ENCODE measurements around the gene SRC.

The SRC gene

GRCh38 chr20:37361336-37361735 is 15.4 kb downstream of the SRC start:
- Histone ChIP-seq H3K36me3 (peaks cover 27% of the 10 kb centered on the region), H3K27ac (no peak overlapping the region), H3K4me3 (ENCODE audit: low read depth, low read length) (no peak overlapping the region), H3K9me3 (ENCODE audit: severe bottlenecking) (no peaks in the 10 kb centered on the region), H3K27me3 (ENCODE audit: insufficient read depth, low read depth, severe bottlenecking) (no peaks in the 10 kb centered on the region)
- no peak for DNase-seq
- no peak for TF ChIP-seq CTCF (IDR thresholded peaks at IDR 0.05; ENCODE audit: low read depth, low read length)

- Histone ChIP-seq H3K4me3 (ENCODE audit: low read depth, low read length) (no peak overlapping the region), H3K36me3 (peaks cover 34% of the 10 kb centered on the region)
- TF ChIP-seq CTCF (IDR thresholded peaks at IDR 0.05; ENCODE audit: low read depth, low read length): no peak
These were observed 16.4 kb downstream of the SRC start for GRCh38 chr20:37362231-37362792.

GRCh38 chr20:37362821-37363220 is 16.9 kb downstream of the SRC start:
- Histone ChIP-seq H3K27ac (no peak overlapping the region), H3K27me3 (ENCODE audit: insufficient read depth, low read depth, severe bottlenecking) (no peaks in the 10 kb centered on the region), H3K9me3 (ENCODE audit: severe bottlenecking) (no peaks in the 10 kb centered on the region), H3K4me3 (ENCODE audit: low read depth, low read length) (no peak overlapping the region), H3K36me3 (peaks cover 39% of the 10 kb centered on the region)
- no peak for TF ChIP-seq CTCF (IDR thresholded peaks at IDR 0.05; ENCODE audit: low read depth, low read length)
- no peak for DNase-seq

More at GRCh38 chr20:37362231-37362792, 16.4 kb downstream of the SRC start:
- no peak overlapping the region for H3K27ac ChIP-seq
- no peaks in the 10 kb centered on the region for H3K27me3 ChIP-seq (ENCODE audit: insufficient read depth, low read depth, severe bottlenecking)
- no peaks in the 10 kb centered on the region for H3K9me3 ChIP-seq (ENCODE audit: severe bottlenecking)
- no peak for DNase-seq

GRCh38 chr20:37363221-37364012 is 17.5 kb downstream of the SRC start:
- Histone ChIP-seq H3K36me3 (peaks cover 39% of the 10 kb centered on the region), H3K27ac (no peak overlapping the region), H3K27me3 (ENCODE audit: insufficient read depth, low read depth, severe bottlenecking) (no peaks in the 10 kb centered on the region), H3K9me3 (ENCODE audit: severe bottlenecking) (no peaks in the 10 kb centered on the region), H3K4me3 (ENCODE audit: low read depth, low read length) (no peak overlapping the region)
- no peak for DNase-seq
- TF ChIP-seq CTCF (IDR thresholded peaks at IDR 0.05; ENCODE audit: low read depth, low read length): no peak

- H3K27me3 ChIP-seq (ENCODE audit: insufficient read depth, low read depth, severe bottlenecking): no peaks in the 10 kb centered on the region
- TF ChIP-seq CTCF (IDR thresholded peaks at IDR 0.05; ENCODE audit: low read depth, low read length): no peak
- DNase-seq: no peak
- H3K36me3 ChIP-seq: peaks cover 43% of the 10 kb centered on the region
- no peaks in the 10 kb centered on the region for H3K9me3 ChIP-seq (ENCODE audit: severe bottlenecking)
- no peak overlapping the region for H3K4me3 ChIP-seq (ENCODE audit: low read depth, low read length)
- no peak overlapping the region for H3K27ac ChIP-seq
These were observed 18.3 kb downstream of the SRC start for GRCh38 chr20:37364013-37364926.

Measured in WERI-Rb-1 (cell line).